Endodermal cell (in vitro differentiated cells): ENCODE data around the gene GRIA3. TPM values are rescaled to one million over a fixed set of nuclear protein-coding genes. Genes with fewer than 3 reads are reported as not detected.

ENCODE experiments used
- DNase-seq: peaks from one replicate; pipeline ENCODE4 v3.0.0-alpha.2; 2017
- H3K27ac ChIP-seq: 2 replicates; pipeline ENCODE4 v1.5.1; 2013; ENCODE audit warnings: mild to moderate bottlenecking, low read depth, low read length, moderate library complexity
- H3K27me3 ChIP-seq: 2 replicates; pipeline ENCODE4 v1.6.1; 2013; ENCODE audit warnings: mild to moderate bottlenecking, low read length, moderate library complexity; ENCODE audit not compliant: insufficient read depth, control insufficient read depth, poor library complexity, severe bottlenecking
- H3K36me3 ChIP-seq: 2 replicates; pipeline ENCODE4 v1.7.0; 2013; ENCODE audit warnings: mild to moderate bottlenecking, low read length, moderate library complexity; ENCODE audit not compliant: control insufficient read depth, insufficient read depth
- H3K4me1 ChIP-seq: one replicate; pipeline ENCODE4 v1.7.0; 2013; ENCODE audit warnings: low read length; ENCODE audit not compliant: control insufficient read depth, insufficient read depth
- H3K4me3 ChIP-seq: 2 replicates; pipeline ENCODE4 v1.5.1; 2013; ENCODE audit warnings: mild to moderate bottlenecking, low read length, moderate library complexity
- H3K9ac ChIP-seq: 2 replicates; pipeline ENCODE4 v1.6.1; 2013; ENCODE audit warnings: mild to moderate bottlenecking, low read length, moderate library complexity; ENCODE audit not compliant: poor library complexity, severe bottlenecking; ENCODE audit errors: extremely low read depth
- H3K9me3 ChIP-seq: 2 replicates; pipeline ENCODE4 v1.6.1; 2013; ENCODE audit warnings: mild to moderate bottlenecking, low read length, moderate library complexity; ENCODE audit not compliant: control insufficient read depth
- H3K27ac Mint-ChIP-seq: 2 replicates; pipeline ENCODE4 v1.8.0; 2020; ENCODE audit warnings: mixed read lengths
- H3K27me3 Mint-ChIP-seq: 2 replicates; pipeline ENCODE4 v1.8.0; 2021; ENCODE audit warnings: mild to moderate bottlenecking, mixed read lengths; ENCODE audit not compliant: insufficient read depth
- H3K36me3 Mint-ChIP-seq: 2 replicates; pipeline ENCODE4 v1.8.0; 2020; ENCODE audit warnings: low read depth, mixed read lengths
- H3K4me1 Mint-ChIP-seq: 2 replicates; pipeline ENCODE4 v1.8.0; 2020; ENCODE audit warnings: mixed read lengths
- H3K4me3 Mint-ChIP-seq: 2 replicates; pipeline ENCODE4 v1.8.0; 2020; ENCODE audit warnings: mild to moderate bottlenecking, moderate library complexity, mixed read lengths
- H3K9me3 Mint-ChIP-seq: 2 replicates; pipeline ENCODE4 v1.8.0; 2020; ENCODE audit warnings: mild to moderate bottlenecking, mixed read lengths
- WGBS, 2 experiments: methylation state at CpG; one replicate each; pipeline versions ENCODE4 v1.1.5 to v1.1.7; 2013; ENCODE audit warnings: missing lambda C conversion rate in 2 of 2, mixed read lengths in 1 of 2; ENCODE audit not compliant: insufficient coverage in 1 of 2, insufficient read length in 1 of 2; 5-methylcytosine and 5-hydroxymethylcytosine counted together
- total RNA-seq, 2 donors: library from RNA; stranded (reverse); fragmentation: NEBNext Ultra II Directional in 1 of 2; extraction: Animal tissue kit (Norgen Biotek cat#: 25700) in 1 of 2; gene quantifications; 2 replicates in 1 of 2; 3 replicates in 1 of 2; pipeline ENCODE4 v1.2.1, GENCODE V29; 2021
- TF ChIP-seq, protein P1 (sequence below): fragments of 200-600 bp; sonication (generic); conservative IDR thresholded peaks from 2 replicates; pipeline ENCODE4 v1.5.0; 2021; ENCODE audit warnings: antibody characterized with exemption, mild to moderate bottlenecking

Gene GRIA3
- total RNA-seq, 2 donors from 2014 or later: 5.7 to 12.2 TPM

DNA sequence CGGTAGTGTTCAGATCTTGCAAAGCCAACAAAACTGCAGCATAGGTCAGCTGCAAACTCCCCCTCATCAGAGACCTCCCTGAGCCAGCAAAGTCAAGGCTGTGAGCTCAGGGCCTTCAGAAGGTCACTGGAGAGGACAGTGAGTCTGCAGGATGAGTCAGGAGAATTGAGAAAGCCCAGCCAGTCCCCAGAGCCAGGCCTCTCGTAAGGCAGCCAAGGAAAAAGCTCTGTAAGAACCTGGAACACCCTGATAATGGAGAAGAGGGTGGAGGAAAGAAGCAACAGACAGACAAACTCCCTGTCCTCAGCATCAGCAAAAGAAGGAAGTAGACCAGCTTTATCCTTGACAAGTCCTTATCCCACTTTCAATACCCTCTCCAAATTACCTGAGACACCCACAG, 33.0 kb downstream of the GRIA3 start:
- Mint-ChIP-seq H3K36me3 (no peaks in the 10 kb centered on the region), H3K9me3 (peaks cover 57% of the 10 kb centered on the region), H3K4me1 (peaks cover 8% of the 10 kb centered on the region), H3K27me3 (no peaks in the 10 kb centered on the region), H3K4me3 (no peak overlapping the region), H3K27ac (no peak overlapping the region)
- H3K9me3 ChIP-seq: no peaks in the 10 kb centered on the region
- no peak overlapping the region for H3K9ac ChIP-seq
- DNase-seq: no peak
- 86% methylated on average over 2 of the region's 2 CpGs; no CpG with 5 or more reads in 1 of the 2 experiments for WGBS, 2 experiments
- H3K4me1 ChIP-seq: no peaks in the 10 kb centered on the region
- no peaks in the 10 kb centered on the region for H3K27me3 ChIP-seq
- no peaks in the 10 kb centered on the region for H3K36me3 ChIP-seq
- H3K4me3 ChIP-seq: no peak overlapping the region
- no peak overlapping the region for H3K27ac ChIP-seq
- TF ChIP-seq, protein P1, sequence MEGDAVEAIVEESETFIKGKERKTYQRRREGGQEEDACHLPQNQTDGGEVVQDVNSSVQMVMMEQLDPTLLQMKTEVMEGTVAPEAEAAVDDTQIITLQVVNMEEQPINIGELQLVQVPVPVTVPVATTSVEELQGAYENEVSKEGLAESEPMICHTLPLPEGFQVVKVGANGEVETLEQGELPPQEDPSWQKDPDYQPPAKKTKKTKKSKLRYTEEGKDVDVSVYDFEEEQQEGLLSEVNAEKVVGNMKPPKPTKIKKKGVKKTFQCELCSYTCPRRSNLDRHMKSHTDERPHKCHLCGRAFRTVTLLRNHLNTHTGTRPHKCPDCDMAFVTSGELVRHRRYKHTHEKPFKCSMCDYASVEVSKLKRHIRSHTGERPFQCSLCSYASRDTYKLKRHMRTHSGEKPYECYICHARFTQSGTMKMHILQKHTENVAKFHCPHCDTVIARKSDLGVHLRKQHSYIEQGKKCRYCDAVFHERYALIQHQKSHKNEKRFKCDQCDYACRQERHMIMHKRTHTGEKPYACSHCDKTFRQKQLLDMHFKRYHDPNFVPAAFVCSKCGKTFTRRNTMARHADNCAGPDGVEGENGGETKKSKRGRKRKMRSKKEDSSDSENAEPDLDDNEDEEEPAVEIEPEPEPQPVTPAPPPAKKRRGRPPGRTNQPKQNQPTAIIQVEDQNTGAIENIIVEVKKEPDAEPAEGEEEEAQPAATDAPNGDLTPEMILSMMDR: no peak

DNA sequence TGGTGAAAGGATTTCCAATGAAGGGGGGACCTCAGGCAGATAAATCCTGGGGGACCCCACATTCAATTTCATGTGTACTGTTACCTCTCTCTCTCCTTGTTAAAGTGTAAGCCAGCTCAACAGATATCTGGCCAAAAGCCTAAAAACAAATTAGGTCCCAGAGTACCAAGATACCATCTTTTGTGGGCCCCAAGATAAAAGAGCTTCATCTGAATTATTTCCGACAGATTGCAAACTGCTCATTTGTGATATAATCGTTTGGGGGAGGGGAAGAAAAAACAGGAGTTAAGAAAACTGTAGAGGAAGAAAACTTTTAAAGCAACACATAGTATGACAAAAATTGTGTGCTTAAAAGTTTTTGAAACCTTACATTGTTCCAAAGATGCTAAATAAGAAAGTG, 33.6 kb downstream of the GRIA3 start:
- Histone ChIP-seq H3K27me3 (no peaks in the 10 kb centered on the region), H3K9ac (no peak overlapping the region), H3K4me3 (no peak overlapping the region), H3K27ac (no peak overlapping the region), H3K4me1 (no peaks in the 10 kb centered on the region), H3K9me3 (no peaks in the 10 kb centered on the region), H3K36me3 (no peaks in the 10 kb centered on the region)
- H3K9me3 Mint-ChIP-seq: peaks cover 57% of the 10 kb centered on the region
- no peaks in the 10 kb centered on the region for H3K27me3 Mint-ChIP-seq
- WGBS, 2 experiments: 78% methylated on average over 2 of the region's 2 CpGs; no CpG with 5 or more reads in 1 of the 2 experiments
- H3K36me3 Mint-ChIP-seq: no peaks in the 10 kb centered on the region
- DNase-seq: no peak
- H3K4me1 Mint-ChIP-seq: peaks cover 8% of the 10 kb centered on the region
- no peak overlapping the region for H3K4me3 Mint-ChIP-seq
- H3K27ac Mint-ChIP-seq: no peak overlapping the region
- TF ChIP-seq, protein P1: no peak

DNA sequence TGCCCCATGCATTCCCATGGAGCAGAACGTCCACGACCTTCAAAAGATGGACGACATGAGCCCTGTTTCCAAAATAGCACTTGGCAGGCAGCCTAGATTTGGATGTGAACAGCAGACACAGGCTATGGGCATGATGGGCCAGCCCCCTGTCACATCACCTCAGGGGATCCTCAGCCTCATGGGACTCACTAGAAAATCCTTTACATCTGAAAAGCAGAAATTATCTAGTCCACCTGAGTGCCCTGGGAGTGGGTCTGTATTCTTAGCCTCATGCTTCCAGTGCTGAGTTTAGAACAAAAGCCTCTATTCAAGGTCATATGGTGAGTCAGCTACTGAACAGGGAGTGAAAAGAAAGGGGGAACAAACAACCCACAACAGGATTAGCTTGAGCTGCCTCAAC, 35.8 kb downstream of the GRIA3 start:
- Histone ChIP-seq H3K9ac (no peak overlapping the region), H3K9me3 (no peaks in the 10 kb centered on the region), H3K27ac (no peak overlapping the region), H3K36me3 (no peaks in the 10 kb centered on the region), H3K4me1 (no peaks in the 10 kb centered on the region), H3K4me3 (no peak overlapping the region), H3K27me3 (no peaks in the 10 kb centered on the region)
- 64% methylated on average over 3 of the region's 3 CpGs; no CpG with 5 or more reads in 1 of the 2 experiments for WGBS, 2 experiments
- Mint-ChIP-seq H3K4me3 (no peak overlapping the region), H3K36me3 (no peaks in the 10 kb centered on the region), H3K27ac (no peak overlapping the region), H3K4me1 (peaks cover 8% of the 10 kb centered on the region), H3K9me3 (peaks cover 52% of the 10 kb centered on the region), H3K27me3 (no peaks in the 10 kb centered on the region)
- TF ChIP-seq, protein P1: no peak
- no peak for DNase-seq
